OCI-LY3 (cell line): ENCODE data around the gene GNAI3.

Source experiments
- H2AFZ ChIP-seq: fragments of 200-600, 300-600 bp; shearing (Covaris generic); 2 replicates; pipeline ENCODE4 v1.6.0; 2014; ENCODE audit warnings: antibody characterized with exemption, low read depth, low read length
- H3K27ac ChIP-seq: fragments of 200-600, 300-600 bp; sonication (generic); 2 replicates; pipeline ENCODE4 v1.5.1; 2014; ENCODE audit warnings: mild to moderate bottlenecking, low read length, moderate library complexity, mixed read lengths
- H3K27me3 ChIP-seq: fragments of 200-600, 300-600 bp; sonication (generic); 2 replicates; pipeline ENCODE4 v1.6.1; 2014; ENCODE audit warnings: low read depth, low read length, mixed read lengths
- H3K36me3 ChIP-seq: fragments of 200-600, 300-600 bp; sonication (generic); replicated peaks from 2 replicates; pipeline ENCODE3; 2014; ENCODE audit warnings: low read depth, low read length, mixed read lengths
- H3K4me1 ChIP-seq: fragments of 300-600, 200-600 bp; sonication (generic); 2 replicates; pipeline ENCODE4 v1.6.1; 2014; ENCODE audit warnings: low read length, mixed read lengths
- H3K4me2 ChIP-seq: fragments of 200-600, 300-600 bp; sonication (generic); 2 replicates; pipeline ENCODE4 v1.6.1; 2014; ENCODE audit warnings: low read length, mixed read lengths
- H3K4me3 ChIP-seq: fragments of 300-600, 200-600 bp; sonication (generic); 2 replicates; pipeline ENCODE4 v1.5.1; 2014; ENCODE audit warnings: antibody characterized with exemption, mild to moderate bottlenecking, low read length, moderate library complexity
- H3K79me2 ChIP-seq: fragments of 300-600, 200-600 bp; shearing (Covaris generic); 2 replicates; pipeline ENCODE4 v1.6.1; 2014; ENCODE audit warnings: mild to moderate bottlenecking, low read length, mixed read lengths
- H3K9ac ChIP-seq: fragments of 300-600, 200-600 bp; shearing (Covaris generic); 2 replicates; pipeline ENCODE4 v1.6.0; 2014; ENCODE audit warnings: mild to moderate bottlenecking, low read length, moderate library complexity
- H3K9me3 ChIP-seq: fragments of 200-600, 300-600 bp; shearing (Covaris generic); 2 replicates; pipeline ENCODE4 v1.6.1; 2014; ENCODE audit warnings: low read length, mixed read lengths; ENCODE audit not compliant: insufficient read depth
- H4K20me1 ChIP-seq: fragments of 200-600, 300-600 bp; sonication (generic); 2 replicates; pipeline ENCODE4 v1.6.1; 2016; ENCODE audit warnings: low read length, mixed read lengths; ENCODE audit not compliant: insufficient read depth
- CTCF ChIP-seq: fragments of 200-600, 300-600 bp; sonication (generic); IDR thresholded peaks from 2 replicates; pipeline ENCODE4 v1.5.1; 2014; ENCODE audit warnings: antibody characterized with exemption, low read length, low read depth
- EZH2phosphoT487 ChIP-seq: fragments of 200-600 bp; shearing (Covaris generic); IDR thresholded peaks from 2 replicates; pipeline ENCODE4 v1.6.1; 2018; ENCODE audit warnings: antibody characterized with exemption, mixed run types, low read depth

Gene GNAI3

GRCh38 chr1:109654519-109654918 lies 106.1 kb downstream of the GNAI3 start:
- H3K27ac ChIP-seq = no peak overlapping the region
- no peaks in the 10 kb centered on the region for H3K9me3 ChIP-seq
- no peak for TF ChIP-seq CTCF
- no peak for TF ChIP-seq EZH2phosphoT487
- H4K20me1 ChIP-seq = no peaks in the 10 kb centered on the region
- H3K4me2 ChIP-seq = no peak overlapping the region
- H3K4me3 ChIP-seq = no peak overlapping the region
- H3K9ac ChIP-seq = no peak overlapping the region
- peaks cover 5% of the 10 kb centered on the region for H3K27me3 ChIP-seq
- H3K36me3 ChIP-seq = no peaks in the 10 kb centered on the region
- H3K79me2 ChIP-seq = no peaks in the 10 kb centered on the region
- peaks cover 8% of the 10 kb centered on the region; the same call in 1 of the 2 replicates for H3K4me1 ChIP-seq
- H2AFZ ChIP-seq = no peak overlapping the region

GRCh38 chr1:109655615-109656519 lies 107.5 kb downstream of the GNAI3 start, which contains the start of gene GSTM4:
TSS of gene GSTM4 (plus strand) at chr1:109656099. CDS start at chr1:109656390, 291 bp downstream.
- no peaks in the 10 kb centered on the region for H3K36me3 ChIP-seq
- peak within 1 kb of the TSS; percentile 96 for H3K4me2 ChIP-seq
- peaks cover 5% of the 10 kb centered on the region for H3K27me3 ChIP-seq
- H2AFZ ChIP-seq = peak within 1 kb of the TSS; percentile 98
- H3K4me1 ChIP-seq = peaks cover 8% of the 10 kb centered on the region; the same call in 1 of the 2 replicates
- peak within 1 kb of the TSS; percentile 87 for H3K9ac ChIP-seq
- H3K4me3 ChIP-seq = peak within 1 kb of the TSS; percentile 94
- H3K27ac ChIP-seq = peak within 1 kb of the TSS; percentile 42
- no peaks in the 10 kb centered on the region for H3K79me2 ChIP-seq
- no peaks in the 10 kb centered on the region for H4K20me1 ChIP-seq
- H3K9me3 ChIP-seq = no peaks in the 10 kb centered on the region
- TF ChIP-seq EZH2phosphoT487 (no peak), CTCF (no peak)

GRCh38 chr1:109657395-109657794 lies 109.0 kb downstream of the GNAI3 start:
- Histone ChIP-seq H3K27ac (no peak overlapping the region), H3K79me2 (no peaks in the 10 kb centered on the region), H3K4me1 (peaks cover 8% of the 10 kb centered on the region; the same call in 1 of the 2 replicates), H3K9me3 (no peaks in the 10 kb centered on the region), H4K20me1 (no peaks in the 10 kb centered on the region), H3K36me3 (no peaks in the 10 kb centered on the region), H3K4me3 (no peak overlapping the region), H3K27me3 (no peaks in the 10 kb centered on the region; the same call in 1 of the 2 replicates), H3K4me2 (no peak overlapping the region), H2AFZ (no peak overlapping the region), H3K9ac (no peak overlapping the region)
- TF ChIP-seq CTCF (no peak), EZH2phosphoT487 (no peak)

GRCh38 chr1:109657970-109658369 lies 109.6 kb downstream of the GNAI3 start:
- Histone ChIP-seq H3K4me2 (no peak overlapping the region), H3K9me3 (no peaks in the 10 kb centered on the region), H2AFZ (no peak overlapping the region), H3K27me3 (no peaks in the 10 kb centered on the region; the same call in 1 of the 2 replicates), H3K9ac (no peak overlapping the region), H3K36me3 (no peaks in the 10 kb centered on the region), H3K79me2 (no peaks in the 10 kb centered on the region), H3K27ac (no peak overlapping the region), H3K4me1 (peaks cover 8% of the 10 kb centered on the region; the same call in 1 of the 2 replicates), H3K4me3 (no peak overlapping the region), H4K20me1 (no peaks in the 10 kb centered on the region)
- TF ChIP-seq CTCF (no peak), EZH2phosphoT487 (no peak)
